ENCODE results near the gene CCDC142.

DNA sequence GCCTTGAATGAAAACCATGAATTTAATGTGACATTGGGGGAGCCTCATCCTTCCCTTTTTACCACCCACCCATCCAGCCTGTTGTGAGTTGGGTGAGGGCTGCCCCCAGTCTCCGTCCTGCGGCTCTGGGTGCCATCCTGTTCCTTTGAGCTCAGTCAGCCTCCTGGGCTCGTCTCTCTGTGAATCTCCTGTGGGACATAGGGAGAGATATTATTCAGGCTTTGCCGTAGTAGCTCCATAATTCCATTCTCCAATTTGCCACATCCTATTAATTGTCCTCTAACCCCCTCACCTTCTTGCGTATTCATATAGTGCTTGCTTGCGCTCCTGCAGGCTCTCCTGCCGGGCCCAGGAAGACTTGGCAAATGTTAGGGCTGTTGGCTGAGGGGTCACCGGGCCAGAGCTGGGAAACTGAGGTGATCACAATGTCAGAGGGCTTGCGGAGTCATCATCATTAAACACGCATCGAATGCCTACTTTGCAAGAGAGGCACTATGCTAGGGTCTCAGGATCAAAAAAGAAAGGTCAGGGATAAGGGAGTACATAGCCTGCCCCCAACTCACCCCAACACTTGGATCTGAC, 43.9 kb upstream of the CCDC142 start:
- TF ChIP-seq, protein P1, sequence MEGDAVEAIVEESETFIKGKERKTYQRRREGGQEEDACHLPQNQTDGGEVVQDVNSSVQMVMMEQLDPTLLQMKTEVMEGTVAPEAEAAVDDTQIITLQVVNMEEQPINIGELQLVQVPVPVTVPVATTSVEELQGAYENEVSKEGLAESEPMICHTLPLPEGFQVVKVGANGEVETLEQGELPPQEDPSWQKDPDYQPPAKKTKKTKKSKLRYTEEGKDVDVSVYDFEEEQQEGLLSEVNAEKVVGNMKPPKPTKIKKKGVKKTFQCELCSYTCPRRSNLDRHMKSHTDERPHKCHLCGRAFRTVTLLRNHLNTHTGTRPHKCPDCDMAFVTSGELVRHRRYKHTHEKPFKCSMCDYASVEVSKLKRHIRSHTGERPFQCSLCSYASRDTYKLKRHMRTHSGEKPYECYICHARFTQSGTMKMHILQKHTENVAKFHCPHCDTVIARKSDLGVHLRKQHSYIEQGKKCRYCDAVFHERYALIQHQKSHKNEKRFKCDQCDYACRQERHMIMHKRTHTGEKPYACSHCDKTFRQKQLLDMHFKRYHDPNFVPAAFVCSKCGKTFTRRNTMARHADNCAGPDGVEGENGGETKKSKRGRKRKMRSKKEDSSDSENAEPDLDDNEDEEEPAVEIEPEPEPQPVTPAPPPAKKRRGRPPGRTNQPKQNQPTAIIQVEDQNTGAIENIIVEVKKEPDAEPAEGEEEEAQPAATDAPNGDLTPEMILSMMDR (conservative IDR thresholded peaks at IDR 0.05) = no peak
- TF ChIP-seq EZH2 (IDR thresholded peaks at IDR 0.05; ENCODE audit: low read depth) = no peak
